Measurements from ENCODE around the gene TMEM184A.

The TMEM184A gene

GRCh38 chr7:1550005-1550845 lies 5.8 kb downstream of the TMEM184A start:
- no peak for DNase-seq

GRCh38 chr7:1549357-1550004 lies 6.5 kb downstream of the TMEM184A start:
- DNase-seq: no peak

GRCh38 chr7:1548944-1549343 lies 7.1 kb downstream of the TMEM184A start:
- DNase-seq: no peak

- DNase-seq: peak; percentile 14 to 33
These were observed 7.6 kb downstream of the TMEM184A start for GRCh38 chr7:1548438-1548831.

GRCh38 chr7:1547777-1548437 lies 8.1 kb downstream of the TMEM184A start:
- no peak for DNase-seq

DNA sequence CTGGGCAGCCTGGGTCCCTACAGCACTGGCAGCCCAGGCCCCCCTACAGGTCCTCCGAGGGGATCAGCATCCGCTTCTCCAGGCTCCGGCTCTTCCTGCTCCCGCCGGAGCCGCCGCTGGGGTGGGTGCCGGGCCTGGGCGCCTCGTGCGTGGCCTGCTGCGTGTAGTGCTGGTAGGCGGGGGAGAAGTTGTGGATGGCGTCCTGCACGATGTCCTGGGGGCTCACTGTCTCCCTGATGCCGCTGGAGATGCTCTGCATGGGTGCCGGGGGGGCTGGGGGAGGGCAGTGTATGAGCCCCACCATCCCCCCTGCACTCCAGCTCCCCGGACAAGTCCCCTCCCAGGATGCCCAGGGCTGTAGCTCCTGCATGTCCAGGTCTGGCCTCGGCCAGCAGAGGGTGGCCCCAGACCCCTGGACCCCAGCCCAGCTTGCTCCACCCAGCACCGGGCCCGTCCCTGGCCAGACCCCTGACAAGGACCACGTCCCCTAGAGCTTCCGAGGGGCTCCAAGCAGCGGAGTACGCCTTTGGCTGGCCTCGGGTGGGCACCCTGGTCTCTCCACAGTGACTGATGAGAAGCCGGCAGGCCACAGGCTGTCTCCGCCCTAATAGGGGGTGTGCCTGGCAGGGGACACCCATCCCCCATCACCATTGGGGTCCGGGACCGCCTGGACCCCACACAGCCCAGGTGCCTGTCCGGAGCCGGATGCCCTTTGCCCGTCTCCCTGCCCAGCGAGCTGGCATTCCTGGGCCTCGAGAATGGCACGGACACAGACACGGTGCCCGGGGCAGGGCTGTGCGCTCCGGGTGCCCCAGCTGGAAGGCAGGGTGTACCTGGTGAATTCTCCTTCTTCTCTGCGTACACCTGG lies 8.9 kb downstream of the TMEM184A start:
- no peak for DNase-seq

GRCh38 chr7:1546274-1546908 lies 9.6 kb downstream of the TMEM184A start:
- no peak for DNase-seq

DNA sequence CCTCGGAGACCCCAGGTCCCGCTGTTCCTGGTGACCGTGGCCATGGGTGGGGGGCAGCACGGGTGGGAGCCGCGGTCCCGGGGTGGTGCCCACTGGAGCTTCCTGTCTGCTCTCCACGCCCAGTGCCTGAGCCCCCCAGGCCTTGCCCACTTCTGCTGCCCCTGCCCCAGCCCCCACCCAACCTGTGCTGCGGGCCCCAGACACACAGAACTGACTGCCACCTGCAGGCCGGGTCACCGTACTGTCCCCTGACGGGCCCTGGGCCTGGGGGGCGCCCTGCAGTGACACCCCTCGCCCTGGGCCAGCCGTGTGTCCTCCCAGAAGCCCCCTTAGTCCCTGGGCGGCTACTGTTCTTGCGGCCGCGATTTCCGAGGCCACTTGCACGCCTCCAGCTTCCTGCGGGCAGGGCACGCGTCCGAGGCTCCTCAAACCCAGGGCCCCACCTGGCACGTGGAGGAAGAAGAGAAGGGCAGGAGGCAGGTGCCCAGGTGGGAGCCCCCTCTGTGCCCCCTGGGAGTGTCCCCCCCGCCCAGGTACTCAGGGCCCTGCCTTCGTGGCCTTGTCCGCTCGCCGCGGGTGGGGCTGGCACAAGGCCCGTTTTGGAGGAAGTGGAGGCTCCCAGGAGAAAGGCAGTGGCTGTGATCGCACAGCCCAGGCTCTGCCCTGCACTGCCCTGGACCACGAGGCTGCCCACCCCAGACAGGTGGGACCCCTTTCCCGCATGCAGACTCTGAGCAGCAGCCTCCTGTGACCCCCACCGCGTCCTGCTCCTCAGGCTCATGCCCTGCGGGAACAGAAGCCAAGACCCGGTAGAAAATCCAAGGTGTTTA lies 10.4 kb downstream of the TMEM184A start:
- DNase-seq: no peak

DNA sequence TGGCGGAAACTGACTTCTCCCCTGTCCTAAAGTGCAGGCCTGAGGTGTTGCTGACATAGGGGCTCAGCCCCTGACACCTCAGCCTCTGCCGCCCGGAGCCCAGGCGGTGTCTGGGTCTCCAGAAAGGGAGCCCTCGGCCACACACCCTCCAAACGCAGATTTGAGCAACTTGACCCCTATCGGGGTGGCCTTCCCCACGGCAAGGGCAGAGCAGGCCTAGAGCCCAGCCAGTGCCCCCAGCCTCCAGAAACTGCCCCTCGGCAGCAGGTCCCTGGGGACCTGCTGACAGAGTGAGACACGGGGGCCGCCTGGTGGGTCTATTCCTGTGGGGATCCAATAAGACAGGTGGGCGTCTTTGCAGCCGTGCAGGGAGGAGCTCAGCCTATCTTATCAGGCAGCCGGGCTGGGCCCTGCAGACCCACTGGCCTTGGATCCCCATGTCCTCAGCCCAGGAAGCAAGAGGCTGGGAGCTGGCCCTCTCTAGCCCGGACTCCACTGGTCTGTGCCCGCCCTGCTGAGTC lies 11.0 kb downstream of the TMEM184A start:
- no peak for DNase-seq

DNA sequence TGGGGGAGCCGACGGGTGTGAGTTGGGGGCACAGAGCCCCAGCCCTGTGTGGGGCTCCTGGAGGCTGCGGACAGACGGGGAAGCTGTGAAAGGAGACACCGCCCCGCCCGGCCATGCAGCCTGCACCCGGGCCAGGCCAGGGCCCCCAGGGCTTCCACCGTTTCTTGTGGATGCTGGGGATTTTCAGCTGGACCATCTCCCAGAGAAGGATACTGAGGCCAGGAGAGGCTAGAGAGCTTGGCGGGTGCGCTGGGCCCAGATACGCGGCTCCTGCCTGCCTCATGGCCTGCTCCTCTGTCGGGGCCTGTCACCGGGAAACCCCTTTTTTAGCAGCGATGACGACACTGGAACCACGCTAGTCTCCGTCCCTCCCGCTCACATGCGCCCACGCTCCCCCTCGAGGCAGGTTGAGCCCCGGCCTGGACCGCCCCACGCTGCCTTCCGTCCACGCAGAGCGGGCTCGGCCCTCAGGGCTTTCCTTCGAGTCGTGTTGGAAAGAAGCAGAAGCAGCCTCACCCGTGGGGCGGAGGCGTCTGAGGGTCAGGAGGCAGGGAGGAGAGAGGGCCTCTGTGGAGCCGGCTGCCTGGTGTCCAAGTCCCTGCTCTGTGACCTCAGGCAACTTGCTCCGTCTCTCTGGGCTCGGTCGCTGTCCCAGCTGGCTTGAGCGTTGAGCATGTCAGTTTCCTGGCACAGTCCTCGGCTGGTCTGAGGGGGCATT lies 11.7 kb downstream of the TMEM184A start:
- no peak for DNase-seq

GRCh38 chr7:1543826-1544177 lies 12.2 kb downstream of the TMEM184A start:
- no peak for DNase-seq

GRCh38 chr7:1542841-1543747 lies 12.9 kb downstream of the TMEM184A start:
- DNase-seq: no peak

GRCh38 chr7:1542329-1542728 lies 13.7 kb downstream of the TMEM184A start:
- no peak for DNase-seq

DNA sequence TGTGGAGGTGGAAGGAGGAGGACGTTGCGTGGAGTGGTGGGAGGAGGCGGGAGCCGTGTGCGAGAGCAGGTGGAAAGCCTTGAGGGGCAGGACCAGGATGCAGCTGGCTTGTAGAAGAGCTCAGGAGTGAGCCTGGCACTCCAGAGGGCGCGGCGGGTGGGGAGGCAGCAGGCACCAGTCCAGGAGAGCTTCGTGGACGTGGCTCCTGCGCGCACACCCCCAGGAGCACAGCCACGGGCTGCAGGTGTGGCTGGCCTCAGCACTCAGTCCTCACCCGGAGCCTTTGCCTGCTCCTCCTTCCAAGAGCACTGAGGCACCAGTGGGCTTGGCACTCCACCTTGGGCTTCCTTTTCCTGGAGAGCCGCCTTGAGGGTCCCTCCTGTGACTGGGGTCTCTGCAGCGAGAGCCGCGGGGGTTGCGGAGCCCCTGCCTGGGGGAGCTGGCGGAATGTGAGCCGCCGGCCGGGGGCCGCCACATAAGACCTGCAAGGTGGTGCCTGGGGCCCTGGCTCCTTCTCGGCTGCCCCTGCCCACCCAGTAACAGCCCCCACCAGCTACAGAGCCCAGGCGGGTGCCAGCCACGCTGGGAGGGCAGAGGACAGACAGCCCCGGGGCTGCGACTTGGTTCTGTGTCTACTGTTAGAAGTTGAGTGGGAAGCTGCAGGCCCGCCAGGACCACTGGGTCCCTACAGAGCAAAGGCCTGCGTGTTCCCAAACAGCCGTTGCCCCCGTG lies 14.4 kb downstream of the TMEM184A start:
- DNase-seq: no peak

DNA sequence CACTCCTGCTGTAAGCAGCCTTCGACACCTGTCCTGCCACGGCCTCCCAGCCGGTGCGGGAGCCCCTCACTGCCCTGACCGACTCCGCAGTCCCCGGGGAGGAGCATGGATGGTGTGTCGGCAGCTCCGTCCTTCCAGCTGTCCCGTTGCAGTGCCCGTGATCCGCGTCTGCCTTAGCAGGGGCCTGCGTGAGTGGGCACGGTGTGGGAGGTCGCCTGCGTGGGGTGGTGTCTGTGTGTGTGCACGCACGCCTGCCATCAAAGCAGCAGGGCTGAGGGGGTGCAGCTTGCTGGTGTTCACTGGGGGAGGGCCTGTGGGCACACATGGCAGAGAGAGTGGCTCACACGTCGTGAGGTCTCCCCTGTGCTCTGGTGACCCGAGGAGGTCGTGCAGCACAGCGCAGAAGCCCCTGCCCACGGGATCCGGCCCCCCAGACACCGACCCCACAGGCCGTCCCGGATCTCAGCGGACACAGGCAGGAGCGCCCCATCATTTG lies 15.2 kb downstream of the TMEM184A start:
- no peak for DNase-seq

DNA sequence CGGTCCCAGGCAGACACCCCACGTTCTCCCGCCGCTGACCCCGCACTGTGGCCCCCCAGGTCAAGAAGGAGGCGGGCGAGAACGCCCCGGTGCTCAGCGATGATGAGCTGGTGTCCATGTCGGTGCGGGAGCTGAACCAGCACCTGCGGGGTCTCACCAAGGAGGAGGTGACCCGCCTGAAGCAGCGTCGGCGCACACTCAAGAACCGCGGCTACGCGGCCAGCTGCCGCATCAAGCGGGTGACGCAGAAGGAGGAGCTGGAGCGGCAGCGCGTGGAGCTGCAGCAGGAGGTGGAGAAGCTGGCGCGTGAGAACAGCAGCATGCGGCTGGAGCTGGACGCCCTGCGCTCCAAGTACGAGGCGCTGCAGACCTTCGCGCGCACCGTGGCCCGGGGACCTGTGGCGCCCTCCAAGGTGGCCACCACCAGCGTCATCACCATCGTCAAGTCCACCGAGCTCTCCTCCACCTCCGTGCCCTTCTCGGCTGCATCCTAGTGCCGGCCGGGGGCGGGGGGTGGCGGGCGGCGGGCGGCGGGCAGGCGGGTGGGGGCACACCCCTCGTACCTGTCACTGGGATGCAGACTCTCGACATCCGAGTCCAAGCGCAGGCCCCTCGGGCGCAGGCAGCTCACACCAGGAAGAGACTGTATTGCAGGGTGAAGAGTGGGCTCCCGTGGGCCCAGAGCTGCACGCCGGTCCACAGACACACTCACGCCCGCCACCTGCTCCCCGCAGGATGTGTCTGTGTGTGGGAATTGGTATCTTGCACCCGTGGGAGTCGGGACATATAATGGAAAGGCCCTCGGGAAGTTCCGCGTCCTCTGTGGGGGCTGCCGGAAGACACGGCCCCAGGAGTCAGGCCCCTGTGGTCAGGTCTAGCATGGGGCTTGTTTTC lies 15.9 kb downstream of the TMEM184A start:
- no peak for DNase-seq

DNA sequence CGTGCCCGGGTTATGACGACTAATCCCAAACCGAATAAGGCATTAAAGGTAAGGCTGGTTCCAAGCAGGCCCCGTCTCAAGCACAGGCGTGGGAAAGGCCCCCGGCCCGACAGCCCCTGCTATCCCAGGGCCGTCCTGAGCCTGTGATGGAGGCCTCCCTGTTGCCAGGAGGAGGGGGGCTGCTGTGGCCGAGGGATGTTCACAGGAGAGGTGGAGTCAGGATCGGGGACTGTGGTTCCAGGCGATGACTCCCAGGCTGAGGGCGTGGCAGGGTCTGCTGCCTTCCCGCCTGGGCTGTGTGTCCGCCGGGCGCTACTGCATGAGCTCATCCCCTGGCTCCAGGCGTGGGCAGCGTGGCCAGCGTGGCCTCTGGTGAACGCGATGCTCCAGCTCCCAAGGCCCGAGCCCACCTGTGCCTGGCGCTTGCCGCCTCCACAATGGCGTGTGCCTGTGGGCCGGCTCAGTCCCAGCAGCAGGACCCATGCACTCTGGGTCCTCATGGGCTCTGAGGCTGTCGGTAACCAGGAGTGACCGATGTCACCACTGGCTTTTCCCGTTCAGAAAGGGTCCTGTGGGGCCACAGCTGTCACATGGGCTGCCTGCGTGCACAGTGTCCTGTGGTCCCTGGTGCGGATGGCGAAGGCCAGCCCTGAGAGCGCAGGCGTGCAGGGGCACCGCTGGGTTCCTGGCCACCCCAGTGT lies 16.7 kb downstream of the TMEM184A start:
- no peak for DNase-seq
